Suprapubic skin (tissue), 4 donors: Measurements from ENCODE around the gene CNTN4.

Experiments
- EP300 ChIP-seq: sonication (generic); formaldehyde crosslinking; IDR thresholded peaks from one replicate; pipeline ENCODE4 v1.6.1; 2017; ENCODE audit warnings: antibody characterized with exemption
- POLR2A ChIP-seq, 2 donors: fragments of 450-650 bp; IDR thresholded peaks; one replicate each; pipeline ENCODE4 v1.6.1; 2017; ENCODE audit warnings: antibody characterized with exemption in 2 of 2, mild to moderate bottlenecking in 2 of 2, moderate library complexity in 2 of 2
- POLR2AphosphoS5 ChIP-seq, 3 donors: sonication (generic); formaldehyde crosslinking; IDR thresholded peaks; one replicate each; pipeline ENCODE4 v1.6.1; 2017; ENCODE audit warnings: antibody characterized with exemption in 3 of 3
- TF ChIP-seq, protein P1 (sequence below), 2 donors: fragments of 200-600 bp in 1 of 2; fragments of 450-650 bp in 1 of 2; sonication (generic) in 1 of 2; IDR thresholded peaks; one replicate each; pipeline ENCODE4 v1.5.1; 2016 to 2019; ENCODE audit warnings: antibody characterized with exemption in 2 of 2, mild to moderate bottlenecking in 1 of 2, moderate library complexity in 1 of 2

DNA sequence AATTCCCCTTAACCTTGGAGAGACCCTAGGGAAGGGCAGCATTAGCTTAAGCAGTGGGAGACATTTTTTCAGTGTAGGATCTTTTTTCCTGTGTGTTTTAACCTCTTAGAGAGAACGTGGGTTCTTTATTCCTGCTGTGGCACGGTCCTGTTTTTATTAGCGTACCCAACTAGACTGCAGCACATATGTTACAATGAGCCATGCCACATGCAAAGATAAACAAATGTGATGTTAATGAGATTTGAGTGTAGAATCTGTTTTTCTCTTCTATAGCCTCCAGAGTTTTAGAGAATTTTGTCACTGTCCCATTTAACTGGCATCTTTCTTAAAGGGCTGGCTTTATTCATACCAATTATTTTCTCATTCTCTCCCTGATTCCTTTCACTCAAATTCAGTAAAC is 347.5 kb downstream of the CNTN4 start:
- TF ChIP-seq, protein P1, sequence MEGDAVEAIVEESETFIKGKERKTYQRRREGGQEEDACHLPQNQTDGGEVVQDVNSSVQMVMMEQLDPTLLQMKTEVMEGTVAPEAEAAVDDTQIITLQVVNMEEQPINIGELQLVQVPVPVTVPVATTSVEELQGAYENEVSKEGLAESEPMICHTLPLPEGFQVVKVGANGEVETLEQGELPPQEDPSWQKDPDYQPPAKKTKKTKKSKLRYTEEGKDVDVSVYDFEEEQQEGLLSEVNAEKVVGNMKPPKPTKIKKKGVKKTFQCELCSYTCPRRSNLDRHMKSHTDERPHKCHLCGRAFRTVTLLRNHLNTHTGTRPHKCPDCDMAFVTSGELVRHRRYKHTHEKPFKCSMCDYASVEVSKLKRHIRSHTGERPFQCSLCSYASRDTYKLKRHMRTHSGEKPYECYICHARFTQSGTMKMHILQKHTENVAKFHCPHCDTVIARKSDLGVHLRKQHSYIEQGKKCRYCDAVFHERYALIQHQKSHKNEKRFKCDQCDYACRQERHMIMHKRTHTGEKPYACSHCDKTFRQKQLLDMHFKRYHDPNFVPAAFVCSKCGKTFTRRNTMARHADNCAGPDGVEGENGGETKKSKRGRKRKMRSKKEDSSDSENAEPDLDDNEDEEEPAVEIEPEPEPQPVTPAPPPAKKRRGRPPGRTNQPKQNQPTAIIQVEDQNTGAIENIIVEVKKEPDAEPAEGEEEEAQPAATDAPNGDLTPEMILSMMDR (IDR thresholded peaks at IDR 0.05) = no peak
- TF ChIP-seq POLR2A (IDR thresholded peaks at IDR 0.05) (no peak), EP300 (no peak), POLR2AphosphoS5 (IDR thresholded peaks at IDR 0.05) (no peak)
